OCI-LY7 (cell line): ENCODE measurements around the gene PEPD. TPM values are rescaled to one million over a fixed set of nuclear protein-coding genes. Genes with fewer than 3 reads are reported as not detected.

Experiments
- BruUV-seq: library from RNA; stranded (reverse); fragments of 400-500 nt; replicated peaks from 2 replicates; lab custom pipeline; 2021; lab: Mats Ljungman, UMichigan
- CTCF ChIA-PET: fragments of 300-600 bp; sonication (Branson Sonifier 250); formaldehyde crosslinking; loops from one replicate; lab custom pipeline; 2022; ENCODE audit warnings: antibody characterized with exemption; ENCODE audit not compliant: unreplicated experiment; lab: Charles Lee
- POLR2A ChIA-PET: fragments of 300-600 bp; sonication (Branson Sonifier 250); formaldehyde crosslinking; loops from one replicate; lab custom pipeline; 2022; ENCODE audit warnings: antibody characterized with exemption; lab: Charles Lee
- DNase-seq: peaks from one replicate; pipeline ENCODE4 v3.0.0-alpha.2; 2015; ENCODE audit warnings: low spot score
- H2AFZ ChIP-seq: fragments of 200-600 bp; sonication (generic), shearing (Covaris generic); 2 replicates; pipeline ENCODE4 v1.6.1; 2014; ENCODE audit warnings: mild to moderate bottlenecking, antibody characterized with exemption, low read length, moderate library complexity
- H3K27ac ChIP-seq: fragments of 200-600 bp; sonication (generic); 2 replicates; pipeline ENCODE4 v1.5.1; 2014; ENCODE audit warnings: mixed run types, low read depth, mild to moderate bottlenecking, moderate library complexity, low read length, inconsistent platforms; ENCODE audit not compliant: poor library complexity, severe bottlenecking
- H3K36me3 ChIP-seq: fragments of 200-600 bp; sonication (generic); 2 replicates; pipeline ENCODE4 v1.6.1; 2014; ENCODE audit warnings: mild to moderate bottlenecking, antibody characterized with exemption, low read length, moderate library complexity, mixed read lengths; ENCODE audit not compliant: insufficient read depth
- H3K4me1 ChIP-seq: fragments of 200-600 bp; sonication (generic); 2 replicates; pipeline ENCODE4 v1.5.1; 2014; ENCODE audit warnings: mild to moderate bottlenecking, low read length; ENCODE audit not compliant: insufficient read depth, poor library complexity, severe bottlenecking
- H3K4me2 ChIP-seq: fragments of 200-600 bp; sonication (generic); 2 replicates; pipeline ENCODE4 v1.6.1; 2014; ENCODE audit warnings: mild to moderate bottlenecking, low read length
- H3K4me3 ChIP-seq: fragments of 200-600 bp; sonication (generic); 2 replicates; pipeline ENCODE4 v1.5.1; 2014; ENCODE audit warnings: mild to moderate bottlenecking, low read depth, low read length; ENCODE audit not compliant: poor library complexity, severe bottlenecking
- H3K79me2 ChIP-seq: fragments of 200-600 bp; sonication (generic); 2 replicates; pipeline ENCODE4 v1.6.1; 2016; ENCODE audit warnings: low read depth, mild to moderate bottlenecking, low read length, moderate library complexity, mixed read lengths; ENCODE audit not compliant: insufficient read depth
- H3K9me2 ChIP-seq: fragments of 200-600 bp; sonication (generic); 2 replicates; pipeline ENCODE4 v1.6.1; 2016; ENCODE audit warnings: mild to moderate bottlenecking, low read length, mixed read lengths; ENCODE audit not compliant: insufficient read depth
- H3K9me3 ChIP-seq: fragments of 200-600 bp; sonication (generic); 2 replicates; pipeline ENCODE4 v1.6.1; 2014; ENCODE audit warnings: mild to moderate bottlenecking, mixed run types, low read length, mixed read lengths
- H4K20me1 ChIP-seq: fragments of 200-600 bp; sonication (generic); 2 replicates; pipeline ENCODE4 v1.6.1; 2014; ENCODE audit warnings: mild to moderate bottlenecking, antibody characterized with exemption, low read length, moderate library complexity, mixed read lengths; ENCODE audit not compliant: insufficient read depth
- CTCF ChIP-seq: fragments of 200-600 bp; sonication (generic); conservative IDR thresholded peaks from 2 replicates; pipeline ENCODE4 v1.5.1; 2014; ENCODE audit warnings: mild to moderate bottlenecking, antibody characterized with exemption, low read length, moderate library complexity, mixed read lengths
- EZH2phosphoT487 ChIP-seq: fragments of 200-600 bp; sonication (generic); IDR thresholded peaks from 2 replicates; pipeline ENCODE4 v1.6.1; 2018; ENCODE audit warnings: low read depth, borderline replicate concordance, mild to moderate bottlenecking, mixed run types, antibody characterized with exemption, low read length, moderate library complexity, mixed read lengths
- intact Hi-C: fragments of 100-400 bp; cut with micrococcal nuclease; formaldehyde crosslinking; loops from one replicate; pipeline ENCODE4 v1.10.0; 2022; ENCODE audit not compliant: unreplicated experiment
- total RNA-seq, 2 experiments: library from RNA; depleted of rRNA in 1 of 2; stranded (reverse); fragments of >200 nt in 1 of 2; shearing (Covaris generic) in 1 of 2; gene quantifications; 2 replicates each; pipeline ENCODE4 v1.2.3, GENCODE V29; 2014 to 2022

PEPD gene
- total RNA-seq, 2 experiments from 2014 or later = 24.4 to 29.7 TPM

DNA sequence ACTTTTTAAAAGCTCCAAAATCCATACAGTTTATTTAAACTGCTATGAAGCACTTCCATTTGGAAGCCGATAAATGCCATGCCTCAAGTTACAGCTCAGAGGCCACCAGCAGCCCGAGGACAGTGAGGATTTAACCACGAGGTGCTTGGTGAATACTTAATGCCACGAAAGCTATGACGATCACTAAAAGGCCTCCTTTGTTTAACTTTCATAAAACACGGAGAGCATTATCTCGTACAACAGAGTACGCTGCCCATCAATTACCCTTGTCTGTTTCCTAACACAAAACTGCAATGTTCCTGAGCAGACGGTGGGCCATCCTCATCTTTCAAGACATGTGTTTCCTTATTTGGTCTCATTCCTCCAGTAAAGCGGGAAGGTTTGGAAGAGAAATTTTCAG, 58.4 kb downstream of the PEPD start:
- Histone ChIP-seq H3K27ac (no peak overlapping the region), H4K20me1 (no peaks in the 10 kb centered on the region; the same call in 1 of the 2 replicates), H3K36me3 (no peaks in the 10 kb centered on the region), H3K79me2 (no peaks in the 10 kb centered on the region), H2AFZ (no peak overlapping the region), H3K9me3 (no peaks in the 10 kb centered on the region), H3K4me3 (no peak overlapping the region), H3K4me2 (no peak overlapping the region), H3K9me2 (no peaks in the 10 kb centered on the region), H3K4me1 (no peaks in the 10 kb centered on the region)
- TF ChIP-seq EZH2phosphoT487 (no peak), CTCF (no peak)
- no TSS peak for BruUV-seq
- CTCF ChIA-PET = no interaction called here
- POLR2A ChIA-PET = no interaction called here
- no peak for DNase-seq
- intact Hi-C loops = no loop called here

DNA sequence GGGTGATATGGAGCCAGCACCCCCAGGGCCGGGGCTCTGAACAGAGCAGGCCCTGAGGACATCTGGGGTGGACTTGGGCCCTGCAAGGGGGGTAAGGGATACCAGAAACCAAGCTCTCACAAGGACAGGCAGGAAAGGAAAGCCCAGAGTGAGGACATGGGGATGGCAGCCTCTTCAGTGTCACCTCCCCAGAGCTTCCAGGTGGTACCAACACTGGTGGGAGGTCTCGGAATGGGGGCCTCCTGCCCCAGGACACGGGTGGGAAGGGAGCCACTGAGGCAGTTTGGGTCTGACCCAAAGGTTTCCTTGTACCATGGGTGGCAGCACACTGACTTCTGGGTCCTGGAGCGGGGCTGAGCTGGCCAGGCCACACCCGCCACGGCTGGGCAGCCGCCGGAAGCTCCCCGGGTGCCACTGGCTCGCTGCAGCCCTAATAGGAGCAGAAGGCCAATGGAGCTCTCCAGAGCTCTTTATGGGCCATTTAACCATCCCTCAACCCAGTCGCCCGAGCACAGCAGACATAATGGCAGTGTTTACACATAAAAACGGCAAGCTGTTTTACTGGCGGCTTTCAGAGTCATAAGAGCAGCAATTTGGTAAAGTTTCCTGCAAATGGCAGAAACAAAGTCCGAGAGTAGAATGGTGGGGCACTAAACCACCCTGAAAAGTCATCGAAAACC, 59.3 kb downstream of the PEPD start:
- Histone ChIP-seq H4K20me1 (no peaks in the 10 kb centered on the region; the same call in 1 of the 2 replicates), H3K4me1 (no peaks in the 10 kb centered on the region)

More for the DNA sequence above, 59.3 kb downstream of the PEPD start:
- no peak for DNase-seq
- Histone ChIP-seq H3K9me3 (no peaks in the 10 kb centered on the region), H3K4me3 (no peak overlapping the region), H3K9me2 (no peaks in the 10 kb centered on the region), H3K36me3 (no peaks in the 10 kb centered on the region), H3K4me2 (no peak overlapping the region), H3K79me2 (no peaks in the 10 kb centered on the region), H3K27ac (no peak overlapping the region), H2AFZ (no peak overlapping the region)
- CTCF ChIA-PET = interaction anchor here (0.6 kb wide), 1 partner anchor 110 kb away, joined by 3 read pairs; no protein-coding TSS in a partner anchor
- intact Hi-C loops = no loop called here
- BruUV-seq = no TSS peak
- POLR2A ChIA-PET = no interaction called here
- TF ChIP-seq CTCF (no peak), EZH2phosphoT487 (no peak)
